GM21723 (cell line): Measurements from ENCODE around the gene GRXCR1.

Experiments used
- ATAC-seq: cut with Tn5 transposase; IDR thresholded peaks from one replicate; pipeline ENCODE4 v1.9.1; 2021; ENCODE audit warnings: mild to moderate bottlenecking, moderate library complexity; ENCODE audit not compliant: unreplicated experiment

The GRXCR1 gene

GRCh38 chr4:42927946-42928345 is 35.4 kb downstream of the GRXCR1 start:
- no peak for ATAC-seq

- no peak for ATAC-seq
These were observed 36.1 kb downstream of the GRXCR1 start for GRCh38 chr4:42928582-42928981.

- no peak for ATAC-seq
These were observed 49.7 kb downstream of the GRXCR1 start for GRCh38 chr4:42942216-42942615.

- no peak for ATAC-seq
These were observed 53.4 kb downstream of the GRXCR1 start for GRCh38 chr4:42945874-42946273.

- ATAC-seq = no peak
These were observed 60.8 kb downstream of the GRXCR1 start for GRCh38 chr4:42953321-42953720.

GRCh38 chr4:42954963-42955669 is 62.6 kb downstream of the GRXCR1 start:
- ATAC-seq = no peak

GRCh38 chr4:42955746-42956505 is 63.4 kb downstream of the GRXCR1 start:
- no peak for ATAC-seq

GRCh38 chr4:42965326-42965725 is 72.8 kb downstream of the GRXCR1 start:
- ATAC-seq = no peak

- no peak for ATAC-seq
These were observed 93.5 kb downstream of the GRXCR1 start for GRCh38 chr4:42985976-42986375.

GRCh38 chr4:42995343-42995944 is 102.9 kb downstream of the GRXCR1 start:
- peak; percentile 92 for ATAC-seq

- no peak for ATAC-seq
These were observed 116.3 kb downstream of the GRXCR1 start for GRCh38 chr4:43008793-43009192.

GRCh38 chr4:43014256-43014655 is 121.7 kb downstream of the GRXCR1 start:
- no peak for ATAC-seq

GRCh38 chr4:43041632-43042031 is 149.1 kb downstream of the GRXCR1 start:
- no peak for ATAC-seq

GRCh38 chr4:43047058-43047457 is 154.5 kb downstream of the GRXCR1 start:
- ATAC-seq = no peak

- ATAC-seq = no peak
These were observed 156.1 kb downstream of the GRXCR1 start for GRCh38 chr4:43048570-43048969.

GRCh38 chr4:43049326-43049725 is 156.8 kb downstream of the GRXCR1 start:
- ATAC-seq = no peak

GRCh38 chr4:43066415-43066814 is 173.9 kb downstream of the GRXCR1 start:
- ATAC-seq = no peak

- ATAC-seq = no peak
These were observed 178.6 kb downstream of the GRXCR1 start for GRCh38 chr4:43071069-43071468.
